ENCODE measurements around the gene ZNF208. TPM values are rescaled to one million over a fixed set of nuclear protein-coding genes. Genes with fewer than 3 reads are reported as not detected.

Gene ZNF208
- total RNA-seq, 2 experiments from 2014 or later: 5.0 to 5.3 TPM

Other genes starting within 250 kb of the ZNF208 start
- gene ZNF100, start 243.4 kb downstream of the ZNF208 start, total RNA-seq: 10 to 100 TPM; 20.9 to 23.6 TPM
- gene ZNF43, start 174.8 kb downstream of the ZNF208 start, total RNA-seq: 10 to 100 TPM; 25.2 to 25.3 TPM
- gene ZNF257, start 41.5 kb upstream of the ZNF208 start, total RNA-seq: 10 to 100 TPM; 11.4 to 13.4 TPM
- gene ZNF676, start 186.0 kb upstream of the ZNF208 start, total RNA-seq: not detected